Epithelial cell of esophagus (primary cell): Measurements from ENCODE around the gene WARS2.

Source experiments
- DNase-seq: peaks from one replicate; pipeline ENCODE4 v3.0.0; 2010; ENCODE audit warnings: low read depth
- H3K4me3 ChIP-seq: 2 replicates; pipeline ENCODE4 v1.5.1; 2011; ENCODE audit warnings: mild to moderate bottlenecking, low read length, control low read depth
- CTCF ChIP-seq: IDR thresholded peaks from 2 replicates; pipeline ENCODE4 v1.5.1; 2011; ENCODE audit warnings: low read depth, mild to moderate bottlenecking, low read length, control low read depth, inconsistent platforms; ENCODE audit not compliant: insufficient read depth; ENCODE audit errors: missing control alignments

WARS2 gene

DNA sequence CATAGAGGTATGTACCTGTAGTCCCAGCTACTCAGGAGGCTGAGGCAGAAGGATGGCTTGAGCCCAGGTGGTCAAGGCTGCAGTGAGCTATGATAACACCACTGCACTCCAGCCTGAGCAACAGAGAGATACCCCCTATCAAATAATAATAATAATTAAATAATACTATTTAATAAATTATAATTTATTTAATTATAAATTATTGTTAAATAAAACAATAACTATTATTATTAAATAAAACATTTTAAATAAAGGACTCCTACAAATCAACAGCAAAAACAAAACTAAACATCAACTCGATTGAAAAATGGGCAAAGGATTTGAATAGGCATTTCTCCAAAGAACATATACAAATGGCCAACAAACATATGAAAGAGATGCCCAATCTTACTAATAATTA is 86.5 kb downstream of the WARS2 start:
- DNase-seq: no peak
- no peak for TF ChIP-seq CTCF
- no peak overlapping the region for H3K4me3 ChIP-seq

DNA sequence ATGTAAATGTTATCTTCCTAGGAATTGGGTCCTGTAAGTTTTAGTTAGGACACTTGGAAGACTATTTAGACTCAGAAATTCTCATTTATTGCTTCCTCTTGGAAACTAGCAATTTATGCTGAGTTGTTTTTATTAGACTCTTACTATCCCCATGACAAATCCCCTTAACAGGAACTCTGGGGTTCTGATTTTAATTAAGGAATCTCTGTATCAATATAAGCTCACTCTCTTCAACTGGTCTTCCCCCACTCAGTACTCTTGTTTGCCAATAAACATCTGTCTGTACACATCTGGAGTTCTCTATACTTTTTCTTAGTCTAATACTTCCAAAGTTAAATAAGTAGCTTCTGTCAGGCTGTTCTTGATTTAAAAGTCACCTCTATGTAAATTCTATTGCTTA is 88.2 kb downstream of the WARS2 start:
- DNase-seq: no peak
- no peak overlapping the region for H3K4me3 ChIP-seq
- TF ChIP-seq CTCF: no peak

- DNase-seq: no peak
- TF ChIP-seq CTCF: no peak
- no peak overlapping the region for H3K4me3 ChIP-seq
Measured at GRCh38 chr1:119048624-119049404, 91.6 kb downstream of the WARS2 start.

DNA sequence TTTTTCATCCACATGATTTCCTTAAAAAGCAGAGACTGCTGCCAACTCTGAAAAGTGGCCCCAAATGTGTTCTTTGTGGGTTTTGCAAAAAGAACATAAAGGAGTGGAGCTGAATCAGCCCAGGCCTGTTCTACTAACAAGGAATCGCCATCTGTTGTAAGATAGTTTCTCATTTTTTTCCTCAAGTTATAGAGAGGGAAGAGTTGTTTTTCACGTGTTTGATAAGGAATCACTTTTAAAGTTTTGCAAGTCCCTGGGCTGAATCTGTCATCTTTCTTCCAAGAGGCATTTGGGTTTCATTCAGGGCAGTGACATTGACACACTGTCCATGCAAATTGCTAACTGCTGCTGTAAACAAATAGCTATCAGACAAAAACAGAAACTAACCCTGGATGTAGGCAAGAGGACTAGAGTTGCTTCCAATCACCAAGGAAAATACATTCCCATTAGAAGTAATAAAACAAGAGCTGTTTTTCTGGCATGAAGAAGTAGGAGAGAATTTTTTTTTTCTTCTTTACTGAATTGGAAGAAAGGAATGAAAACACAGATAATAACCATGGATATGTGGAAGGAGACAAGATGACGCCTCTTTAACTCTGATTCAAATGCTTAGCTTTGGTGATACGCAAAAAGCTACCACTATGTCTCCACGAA is 93.5 kb downstream of the WARS2 start:
- no peak overlapping the region for H3K4me3 ChIP-seq
- peak; percentile 2 for DNase-seq
- TF ChIP-seq CTCF: no peak

DNA sequence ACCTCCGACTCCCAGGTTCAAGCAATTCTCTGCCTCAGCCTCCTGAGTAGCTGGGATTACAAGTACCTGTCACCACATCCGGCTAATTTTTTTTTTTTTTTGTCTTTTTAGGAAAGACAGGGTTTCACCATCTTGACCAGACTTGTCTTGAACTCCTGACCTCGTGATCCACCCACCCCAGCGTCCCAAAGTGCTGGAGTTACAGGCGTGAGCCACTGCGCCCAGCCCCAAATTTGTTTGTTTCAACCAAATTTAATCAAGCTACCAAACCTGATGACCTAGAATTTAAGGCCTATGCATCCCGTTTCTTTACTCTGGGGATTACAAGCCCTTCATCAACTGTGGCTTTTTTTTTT is 94.0 kb downstream of the WARS2 start:
- peak; percentile 10 for DNase-seq
- TF ChIP-seq CTCF: no peak
- no peak overlapping the region for H3K4me3 ChIP-seq

GRCh38 chr1:119045096-119045746 is 95.2 kb downstream of the WARS2 start:
- H3K4me3 ChIP-seq: no peak overlapping the region
- TF ChIP-seq CTCF: no peak
- DNase-seq: no peak
